PC-9 (cell line): ENCODE results near the gene SUGCT.
A peak's percentile ranks its signal among the peaks of the same experiment; 100 is the strongest.

Experiments used
- CTCF ChIP-seq: fragments of 200-600 bp; sonication (generic); conservative IDR thresholded peaks from 2 replicates; pipeline ENCODE4 v1.6.1; 2017; ENCODE audit warnings: mixed run types, antibody characterized with exemption, mild to moderate bottlenecking, moderate library complexity
- EZH2 ChIP-seq: fragments of 200-600 bp; sonication (generic); IDR thresholded peaks from 2 replicates; pipeline ENCODE4 v1.8.0; 2017; ENCODE audit warnings: antibody characterized with exemption, low read depth

- TF ChIP-seq CTCF (peak; percentile 36; the same call in 1 of the 2 replicates), EZH2 (no peak)
Measured at GRCh38 chr7:40761762-40762560, 627.2 kb downstream of the SUGCT start.
